HG02642 (cell line): ENCODE results near the gene ZC3H12C.

Experiments used
- ATAC-seq: cut with Tn5 transposase; IDR thresholded peaks from one replicate; pipeline ENCODE4 v1.9.1; 2021; ENCODE audit warnings: mild to moderate bottlenecking; ENCODE audit not compliant: unreplicated experiment, poor library complexity

ZC3H12C gene

DNA sequence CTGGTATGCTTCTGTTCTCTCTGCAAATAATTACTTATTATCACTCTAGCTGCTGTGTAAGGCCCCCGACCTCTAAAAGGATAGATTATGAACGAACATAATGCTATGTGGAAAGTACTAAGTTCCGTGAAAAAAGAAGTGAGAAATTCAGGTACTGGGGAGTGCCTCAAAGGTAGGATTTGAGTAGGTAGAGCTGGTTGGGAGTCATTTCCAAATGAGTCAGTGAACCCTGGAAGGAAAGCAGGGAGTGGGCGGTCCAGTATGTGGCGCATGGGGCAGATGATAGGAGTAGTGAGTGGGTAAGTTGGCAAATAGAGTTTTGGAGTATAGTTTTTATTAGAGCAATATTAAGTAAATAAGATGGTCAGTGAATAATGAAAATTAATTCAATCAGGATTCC is 2.4 kb downstream of the ZC3H12C start:
- no peak for ATAC-seq

- no peak for ATAC-seq
Measured at GRCh38 chr11:110096496-110096895, 3.3 kb downstream of the ZC3H12C start.

DNA sequence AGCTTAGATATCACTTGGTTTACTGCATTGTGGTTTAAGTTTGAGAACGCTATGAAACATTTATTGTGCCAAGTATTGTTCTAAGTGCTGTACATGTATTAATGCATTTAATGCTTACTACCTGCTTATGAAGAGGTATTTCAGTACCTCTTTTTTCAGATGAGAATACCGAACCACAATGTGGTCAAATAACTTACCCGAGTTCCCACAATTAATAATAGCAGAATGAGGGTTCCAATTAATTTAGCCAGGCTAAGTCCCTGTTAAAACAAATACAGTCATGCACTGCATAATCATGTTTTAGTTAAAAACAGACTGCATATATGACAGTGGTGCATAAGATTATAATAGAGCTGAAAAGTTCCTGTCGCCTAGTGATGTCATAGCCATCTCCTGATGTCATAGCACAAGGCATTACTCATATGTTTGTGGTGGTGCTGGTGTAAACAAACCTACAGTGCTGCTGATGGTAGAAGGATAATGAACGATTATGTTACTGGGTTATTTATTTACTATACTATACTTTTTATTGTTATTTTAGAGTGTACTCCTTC is 4.3 kb downstream of the ZC3H12C start:
- ATAC-seq, result no peak

- peak; percentile 71 for ATAC-seq
Measured at GRCh38 chr11:110098645-110099044, 5.5 kb downstream of the ZC3H12C start.

DNA sequence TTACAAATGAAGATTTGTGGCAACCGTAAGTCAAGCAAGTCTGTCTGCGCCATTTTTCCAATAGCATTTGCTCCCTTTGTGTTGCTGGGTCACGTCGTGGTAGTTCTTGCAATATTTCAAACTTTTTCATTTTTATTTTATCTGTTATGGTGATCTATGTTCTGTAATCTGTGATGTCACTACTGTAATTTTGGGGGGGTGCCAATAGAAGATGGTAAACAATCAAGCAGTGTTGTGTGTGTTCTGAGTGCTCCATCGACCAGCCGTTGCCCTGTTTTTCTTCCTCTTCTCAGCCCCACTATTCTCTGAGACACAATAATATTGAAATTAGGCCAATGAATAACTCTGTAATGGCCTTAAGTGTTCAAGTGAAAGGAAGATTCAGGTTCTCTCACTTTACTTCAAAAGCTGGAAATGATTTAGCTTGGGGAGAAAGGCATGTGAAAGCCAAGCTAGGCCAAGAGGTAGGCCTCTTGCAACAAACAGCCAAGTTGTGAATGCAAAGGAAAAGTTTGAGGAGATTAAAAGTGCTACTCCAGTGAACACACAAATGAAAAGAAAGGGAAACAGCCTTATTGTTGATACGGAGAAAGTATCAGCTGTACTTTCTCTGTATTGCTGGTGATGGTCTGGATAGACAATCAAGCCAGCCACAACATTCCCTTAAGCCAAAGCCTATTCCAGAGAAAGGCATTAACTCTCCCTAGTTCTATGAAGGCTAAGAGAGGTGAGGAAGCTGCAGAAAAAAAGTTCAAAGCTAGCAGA is 7.5 kb downstream of the ZC3H12C start:
- no peak for ATAC-seq

DNA sequence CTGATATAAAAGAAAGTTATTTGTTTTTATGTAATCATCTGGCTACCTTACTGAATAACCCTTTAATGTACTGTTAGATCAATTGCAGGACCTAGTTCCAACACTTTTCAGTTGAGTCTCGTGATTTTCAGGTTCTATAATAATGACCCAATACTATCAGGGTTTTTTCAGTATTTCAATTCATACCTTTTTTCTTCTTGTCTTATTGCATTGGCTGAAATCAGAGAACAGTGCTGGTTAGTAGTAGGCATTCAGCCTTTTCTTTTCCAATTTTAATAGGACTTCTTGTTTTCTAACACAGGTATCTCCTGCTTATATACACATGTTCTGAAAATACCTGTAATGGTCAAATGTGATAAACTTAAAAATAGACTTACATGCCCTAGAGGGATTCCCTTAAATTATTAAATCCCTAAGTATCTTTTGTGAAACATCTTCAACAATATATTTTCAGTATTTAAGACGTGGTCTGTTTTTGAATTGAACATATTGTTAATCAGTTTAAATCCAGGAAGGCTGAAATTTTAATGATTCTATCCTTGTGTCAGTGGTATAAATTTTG is 13.6 kb downstream of the ZC3H12C start:
- ATAC-seq, result no peak

- no peak for ATAC-seq
Measured at GRCh38 chr11:110110854-110111253, 17.7 kb downstream of the ZC3H12C start.

DNA sequence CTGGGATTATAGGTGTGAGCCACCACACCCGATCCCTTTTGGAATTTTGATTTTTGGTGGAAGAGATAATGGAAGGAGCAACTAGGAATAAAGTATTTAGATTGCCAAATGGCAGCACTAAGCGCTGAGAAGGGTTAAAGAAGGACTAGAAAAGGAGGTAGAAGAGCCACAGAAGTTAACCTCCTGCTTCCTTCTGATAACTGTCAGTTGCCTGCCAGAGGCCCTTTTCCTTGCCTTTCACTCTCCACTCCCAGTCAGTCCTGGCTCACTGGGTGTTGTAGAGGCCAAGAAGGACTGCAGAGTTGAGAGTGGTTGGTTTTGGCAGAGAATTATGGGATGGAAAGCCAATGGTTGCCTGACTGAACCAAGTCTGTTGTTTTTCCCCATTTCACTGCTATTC is 19.3 kb downstream of the ZC3H12C start:
- no peak for ATAC-seq

GRCh38 chr11:110113505-110113904 is 20.3 kb downstream of the ZC3H12C start:
- no peak for ATAC-seq

- ATAC-seq, result no peak
Measured at GRCh38 chr11:110113973-110114372, 20.8 kb downstream of the ZC3H12C start.

GRCh38 chr11:110119317-110119716 is 26.1 kb downstream of the ZC3H12C start:
- ATAC-seq, result no peak

DNA sequence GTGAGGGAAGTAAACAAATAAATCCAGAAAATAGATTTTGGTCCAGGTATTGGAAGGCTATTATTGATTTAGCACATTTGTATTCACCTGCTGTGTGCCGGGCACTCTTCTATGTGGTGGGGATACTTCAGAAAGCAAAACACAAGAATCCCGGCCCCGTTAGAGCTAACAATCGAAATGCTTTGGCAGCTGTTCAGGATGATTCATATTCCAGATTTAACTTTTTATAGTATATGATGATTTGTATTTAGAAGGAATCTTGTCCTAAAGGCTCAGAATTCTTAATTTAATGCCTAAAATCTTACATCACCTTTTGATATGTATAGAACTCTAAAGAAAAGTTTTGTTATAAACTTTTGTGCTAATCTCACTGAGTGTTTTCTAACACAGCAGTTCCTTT is 28.0 kb downstream of the ZC3H12C start:
- no peak for ATAC-seq

GRCh38 chr11:110123003-110123402 is 29.8 kb downstream of the ZC3H12C start:
- ATAC-seq, result no peak

- ATAC-seq, result no peak
Measured at GRCh38 chr11:110124605-110125004, 31.4 kb downstream of the ZC3H12C start.

- no peak for ATAC-seq
Measured at GRCh38 chr11:110125632-110126031, 32.4 kb downstream of the ZC3H12C start.

- no peak for ATAC-seq
Measured at GRCh38 chr11:110126936-110127335, 33.7 kb downstream of the ZC3H12C start.

GRCh38 chr11:110128161-110128560 is 35.0 kb downstream of the ZC3H12C start:
- ATAC-seq, result no peak

- ATAC-seq, result no peak
Measured at GRCh38 chr11:110130642-110131238, 37.5 kb downstream of the ZC3H12C start.

DNA sequence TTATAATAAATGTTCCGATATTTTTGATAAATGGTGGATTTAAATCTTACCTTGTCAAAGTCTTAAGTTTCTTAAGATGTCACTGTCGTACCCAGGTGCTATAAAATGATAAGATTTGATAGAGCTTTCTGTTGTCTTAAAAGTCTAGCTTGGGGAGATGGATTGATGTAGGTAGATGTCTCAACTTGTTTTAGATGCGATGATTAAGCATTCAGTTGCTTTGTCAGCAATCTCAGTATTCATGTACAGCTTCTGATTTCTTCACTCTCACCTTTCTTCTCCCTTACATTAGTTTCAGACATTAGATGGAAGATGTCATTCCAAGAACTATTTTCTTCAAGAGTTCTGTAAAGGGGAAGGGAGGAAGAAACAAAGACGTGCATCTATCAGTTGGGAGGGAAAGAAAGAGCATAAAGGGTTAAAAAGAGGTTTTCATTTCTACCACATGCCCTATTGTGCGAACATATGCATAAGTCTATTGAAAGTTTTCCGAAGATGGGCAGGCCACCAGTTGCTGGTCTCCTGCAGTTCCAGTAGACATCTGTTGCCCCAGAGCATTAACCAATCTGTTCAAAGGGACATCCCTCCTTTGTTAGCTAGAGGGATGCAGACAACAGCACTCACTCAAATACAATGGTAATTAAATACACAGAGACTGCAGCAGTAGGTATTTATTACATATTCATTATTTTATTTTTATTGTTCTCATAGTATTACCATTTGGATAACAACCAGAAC is 38.4 kb downstream of the ZC3H12C start:
- ATAC-seq, result no peak

GRCh38 chr11:110133160-110133559 is 40.0 kb downstream of the ZC3H12C start:
- ATAC-seq, result no peak

- no peak for ATAC-seq
Measured at GRCh38 chr11:110134110-110134509, 40.9 kb downstream of the ZC3H12C start.
